AG04450 (cell line): ENCODE data around the gene SELE. TPM values are rescaled to one million over a fixed set of nuclear protein-coding genes. Genes with fewer than 3 reads are reported as not detected.

Source experiments
- CTCF ChIA-PET: fragments of 300-600, 350-600 bp; formaldehyde crosslinking; extraction: SDS; loops from one replicate; lab custom pipeline; 2022; ENCODE audit warnings: antibody characterized with exemption, inconsistent platforms; lab: Charles Lee
- POLR2A ChIA-PET: fragments of 350-600 bp; formaldehyde crosslinking; extraction: SDS; loops from one replicate; lab custom pipeline; 2021; ENCODE audit warnings: antibody characterized with exemption, inconsistent platforms; lab: Yijun Ruan, JAX
- DNase-seq: peaks from one replicate; pipeline ENCODE4 v3.0.0-alpha.2; 2011; ENCODE audit warnings: low read depth, low spot score
- H3K27ac ChIP-seq: one replicate; pipeline ENCODE4 v1.5.1; 2012; ENCODE audit warnings: low read depth, low read length, control low read depth
- H3K27me3 ChIP-seq: one replicate; pipeline ENCODE4 v1.6.0; 2012; ENCODE audit warnings: low read length; ENCODE audit not compliant: control insufficient read depth, insufficient read depth
- H3K4me3 ChIP-seq: 2 replicates; pipeline ENCODE4 v1.5.1; 2011; ENCODE audit warnings: mild to moderate bottlenecking, low read depth, low read length, control low read depth
- H3K9me3 ChIP-seq: 2 replicates; pipeline ENCODE4 v1.5.1; 2012; ENCODE audit warnings: low read length; ENCODE audit not compliant: control insufficient read depth, insufficient read depth
- polyA plus RNA-seq: library from polyadenylated mRNA; depleted of rRNA; stranded (reverse); fragments of >200 nt; gene quantifications from 2 replicates; pipeline ENCODE4 v1.2.3, GENCODE V29; 2011
- TF ChIP-seq, protein P1 (sequence below): IDR thresholded peaks from 2 replicates; pipeline ENCODE4 v1.5.1; 2011; ENCODE audit warnings: low read depth, low read length, control low read depth, inconsistent platforms

The SELE gene
- polyA plus RNA-seq, 1 experiment, result not detected

DNA sequence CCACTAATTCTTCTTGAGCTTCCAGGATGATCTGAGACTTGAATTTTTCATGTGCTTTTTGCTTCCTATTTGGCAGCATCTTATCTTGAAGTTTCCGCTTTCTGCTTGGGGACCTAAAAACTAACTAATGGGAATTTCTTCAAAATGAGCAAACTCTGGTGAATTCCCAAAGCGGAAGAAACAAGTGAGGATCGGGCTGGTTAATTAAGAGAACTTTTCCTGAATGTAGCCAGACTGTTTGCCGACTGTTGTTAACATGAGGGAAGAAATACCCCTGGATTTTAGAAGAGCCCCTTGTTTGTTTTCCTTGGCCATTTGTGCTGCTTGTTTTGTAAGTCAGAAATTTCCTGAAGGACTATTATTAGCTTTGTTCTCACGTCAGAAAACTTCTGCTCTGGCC lies 6.1 kb upstream of the SELE start:
- Histone ChIP-seq H3K9me3 (no peaks in the 10 kb centered on the region), H3K4me3 (no peak overlapping the region), H3K27me3 (no peaks in the 10 kb centered on the region), H3K27ac (no peak overlapping the region)
- POLR2A ChIA-PET, result no interaction called here
- CTCF ChIA-PET, result no interaction called here
- no peak for DNase-seq
- TF ChIP-seq, protein P1, sequence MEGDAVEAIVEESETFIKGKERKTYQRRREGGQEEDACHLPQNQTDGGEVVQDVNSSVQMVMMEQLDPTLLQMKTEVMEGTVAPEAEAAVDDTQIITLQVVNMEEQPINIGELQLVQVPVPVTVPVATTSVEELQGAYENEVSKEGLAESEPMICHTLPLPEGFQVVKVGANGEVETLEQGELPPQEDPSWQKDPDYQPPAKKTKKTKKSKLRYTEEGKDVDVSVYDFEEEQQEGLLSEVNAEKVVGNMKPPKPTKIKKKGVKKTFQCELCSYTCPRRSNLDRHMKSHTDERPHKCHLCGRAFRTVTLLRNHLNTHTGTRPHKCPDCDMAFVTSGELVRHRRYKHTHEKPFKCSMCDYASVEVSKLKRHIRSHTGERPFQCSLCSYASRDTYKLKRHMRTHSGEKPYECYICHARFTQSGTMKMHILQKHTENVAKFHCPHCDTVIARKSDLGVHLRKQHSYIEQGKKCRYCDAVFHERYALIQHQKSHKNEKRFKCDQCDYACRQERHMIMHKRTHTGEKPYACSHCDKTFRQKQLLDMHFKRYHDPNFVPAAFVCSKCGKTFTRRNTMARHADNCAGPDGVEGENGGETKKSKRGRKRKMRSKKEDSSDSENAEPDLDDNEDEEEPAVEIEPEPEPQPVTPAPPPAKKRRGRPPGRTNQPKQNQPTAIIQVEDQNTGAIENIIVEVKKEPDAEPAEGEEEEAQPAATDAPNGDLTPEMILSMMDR, result no peak

DNA sequence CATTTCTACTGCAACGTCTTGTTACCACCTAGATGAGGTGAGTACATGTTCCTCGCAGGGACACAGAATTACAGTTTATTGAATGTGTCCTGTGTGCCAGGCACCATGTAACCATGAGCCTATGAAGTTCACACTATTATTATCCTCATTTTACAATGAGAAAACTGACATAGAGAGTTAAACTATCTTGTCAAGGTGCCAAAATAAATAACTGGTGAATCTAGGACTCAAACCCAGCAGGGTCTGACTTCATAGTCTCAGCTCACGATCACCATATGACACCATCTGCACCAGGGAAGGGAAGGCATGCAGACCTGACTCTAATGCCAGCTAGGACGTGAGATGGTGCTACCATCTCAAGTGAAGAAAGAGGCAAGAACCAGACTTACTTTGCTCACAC lies 2.4 kb downstream of the SELE start:
- Histone ChIP-seq H3K27ac (no peak overlapping the region), H3K4me3 (no peak overlapping the region), H3K27me3 (no peaks in the 10 kb centered on the region), H3K9me3 (no peaks in the 10 kb centered on the region)
- TF ChIP-seq, protein P1, result no peak
- CTCF ChIA-PET, result interaction anchor here (1.2 kb wide), 1 partner anchor 19 kb away, joined by 3 read pairs; no protein-coding TSS in a partner anchor
- DNase-seq, result no peak
- POLR2A ChIA-PET, result no interaction called here

GRCh38 chr1:169729991-169730390 lies 3.9 kb downstream of the SELE start:
- no peak for DNase-seq

GRCh38 chr1:169727307-169727706 lies 6.6 kb downstream of the SELE start:
- Histone ChIP-seq H3K27ac (no peak overlapping the region), H3K27me3 (no peaks in the 10 kb centered on the region), H3K9me3 (no peaks in the 10 kb centered on the region), H3K4me3 (no peak overlapping the region)
- ChIA-PET CTCF (no interaction called here), POLR2A (no interaction called here)
- TF ChIP-seq, protein P1, result no peak
- no peak for DNase-seq

More at GRCh38 chr1:169729991-169730390, 3.9 kb downstream of the SELE start:
- TF ChIP-seq, protein P1, result no peak
- no peak overlapping the region for H3K4me3 ChIP-seq
- H3K27ac ChIP-seq, result no peak overlapping the region
- ChIA-PET POLR2A (no interaction called here), CTCF (no interaction called here)
- no peaks in the 10 kb centered on the region for H3K27me3 ChIP-seq
- no peaks in the 10 kb centered on the region for H3K9me3 ChIP-seq

- ChIA-PET CTCF (no interaction called here), POLR2A (no interaction called here)
- Histone ChIP-seq H3K4me3 (no peak overlapping the region), H3K27ac (no peak overlapping the region), H3K27me3 (no peaks in the 10 kb centered on the region), H3K9me3 (no peaks in the 10 kb centered on the region)
- DNase-seq, result no peak
- TF ChIP-seq, protein P1, result no peak
Measured at GRCh38 chr1:169726851-169727250, 7.0 kb downstream of the SELE start.
